Uterus (tissue), 4 donors: Measurements from ENCODE around the gene TRPV2. TPM values are rescaled to one million over a fixed set of nuclear protein-coding genes. Genes with fewer than 3 reads are reported as not detected.

Experiments
- DNase-seq, 2 donors: peaks; one replicate each; pipeline ENCODE4 v3.0.0-alpha.2; 2019 to 2020
- H3K27ac ChIP-seq, 2 donors: fragments of 200-600 bp; sonication (generic); 1 replicate in 1 of 2; 2 replicates in 1 of 2; pipeline ENCODE4 v1.5.1; 2016 to 2018
- H3K27me3 ChIP-seq, 2 donors: fragments of 200-600 bp; sonication (generic); one replicate each; pipeline ENCODE4 v1.5.1; 2018 to 2019; ENCODE audit warnings: control low read depth in 1 of 2
- H3K36me3 ChIP-seq, 2 donors: fragments of 200-600 bp; sonication (generic); one replicate each; pipeline ENCODE4 v1.5.1; 2019; ENCODE audit warnings: control low read depth in 1 of 2
- H3K4me1 ChIP-seq, 2 donors: fragments of 200-600 bp; sonication (generic); one replicate each; pipeline ENCODE4 v1.5.1; 2018 to 2019; ENCODE audit warnings: control low read depth in 1 of 2
- H3K4me3 ChIP-seq, 2 donors: fragments of 200-600 bp; sonication (generic); 1 replicate in 1 of 2; 2 replicates in 1 of 2; pipeline ENCODE4 v1.5.1; 2018 to 2019; ENCODE audit warnings: mild to moderate bottlenecking in 1 of 2
- H3K9me3 ChIP-seq, 2 donors: fragments of 200-600 bp; sonication (generic); one replicate each; pipeline ENCODE4 v1.5.1; 2019; ENCODE audit warnings: control low read depth in 1 of 2
- POLR2A ChIP-seq, 2 donors: fragments of 450-650 bp; IDR thresholded peaks; one replicate each; pipeline ENCODE4 v1.6.1; 2016; ENCODE audit warnings: antibody characterized with exemption in 2 of 2, mild to moderate bottlenecking in 1 of 2, moderate library complexity in 1 of 2
- intact Hi-C: fragments of 100-400 bp; cut with DNase I; formaldehyde crosslinking; loops from one replicate; pipeline ENCODE4 v1.15.1; 2023; ENCODE audit warnings: low total_unique reads
- total RNA-seq, 4 donors: library from RNA; depleted of rRNA in 3 of 4; stranded (reverse); fragments of >200 nt in 3 of 4; gene quantifications; one replicate each; pipeline versions ENCODE4 v1.1.0 to v1.2.4, GENCODE V29; 2014 to 2023
- TF ChIP-seq, protein P1 (sequence below), 4 experiments: fragments of 200-600 bp in 2 of 4; fragments of 450-650 bp in 2 of 4; sonication (generic) in 2 of 4; IDR thresholded peaks; one replicate each; pipeline ENCODE4 v1.5.1; 2016 to 2019; ENCODE audit warnings: antibody characterized with exemption in 4 of 4, mild to moderate bottlenecking in 2 of 4, moderate library complexity in 1 of 4
- donor health status: DM: yes; HTN: yes; CAD: no.

The TRPV2 gene
- total RNA-seq, 4 donors from 2014 or later = 6.2 to 26.2 (median 12.9) TPM

DNA sequence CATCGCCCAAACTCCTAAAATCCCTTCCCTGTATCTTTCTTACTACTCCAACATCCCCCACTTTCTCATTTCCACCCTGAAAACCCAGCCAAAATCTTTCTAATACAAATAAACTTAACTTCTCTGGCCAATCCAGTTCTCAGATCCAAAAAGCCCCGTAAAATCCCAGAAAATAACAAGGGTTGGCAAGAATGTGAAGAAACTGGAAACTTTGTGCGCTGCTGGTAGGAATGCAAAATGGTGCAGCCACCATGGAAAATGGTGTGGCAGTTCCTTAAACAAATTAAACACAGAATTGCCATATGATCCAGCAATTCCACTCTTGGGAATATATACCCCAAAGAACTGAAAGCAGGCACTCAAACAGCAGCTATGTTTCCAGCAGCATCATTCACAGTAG lies 52.5 kb downstream of the TRPV2 start:
- intact Hi-C loops = no loop called here
- Histone ChIP-seq H3K27me3 (no peaks in the 10 kb centered on the region), H3K4me3 (no peak overlapping the region), H3K36me3 (no peaks in the 10 kb centered on the region), H3K4me1 (no peaks in the 10 kb centered on the region), H3K27ac (no peak overlapping the region), H3K9me3 (no peaks in the 10 kb centered on the region)
- no peak for DNase-seq
- TF ChIP-seq, protein P1, sequence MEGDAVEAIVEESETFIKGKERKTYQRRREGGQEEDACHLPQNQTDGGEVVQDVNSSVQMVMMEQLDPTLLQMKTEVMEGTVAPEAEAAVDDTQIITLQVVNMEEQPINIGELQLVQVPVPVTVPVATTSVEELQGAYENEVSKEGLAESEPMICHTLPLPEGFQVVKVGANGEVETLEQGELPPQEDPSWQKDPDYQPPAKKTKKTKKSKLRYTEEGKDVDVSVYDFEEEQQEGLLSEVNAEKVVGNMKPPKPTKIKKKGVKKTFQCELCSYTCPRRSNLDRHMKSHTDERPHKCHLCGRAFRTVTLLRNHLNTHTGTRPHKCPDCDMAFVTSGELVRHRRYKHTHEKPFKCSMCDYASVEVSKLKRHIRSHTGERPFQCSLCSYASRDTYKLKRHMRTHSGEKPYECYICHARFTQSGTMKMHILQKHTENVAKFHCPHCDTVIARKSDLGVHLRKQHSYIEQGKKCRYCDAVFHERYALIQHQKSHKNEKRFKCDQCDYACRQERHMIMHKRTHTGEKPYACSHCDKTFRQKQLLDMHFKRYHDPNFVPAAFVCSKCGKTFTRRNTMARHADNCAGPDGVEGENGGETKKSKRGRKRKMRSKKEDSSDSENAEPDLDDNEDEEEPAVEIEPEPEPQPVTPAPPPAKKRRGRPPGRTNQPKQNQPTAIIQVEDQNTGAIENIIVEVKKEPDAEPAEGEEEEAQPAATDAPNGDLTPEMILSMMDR (IDR thresholded peaks at IDR 0.05) = no peak
- no peak for TF ChIP-seq POLR2A (IDR thresholded peaks at IDR 0.05)

DNA sequence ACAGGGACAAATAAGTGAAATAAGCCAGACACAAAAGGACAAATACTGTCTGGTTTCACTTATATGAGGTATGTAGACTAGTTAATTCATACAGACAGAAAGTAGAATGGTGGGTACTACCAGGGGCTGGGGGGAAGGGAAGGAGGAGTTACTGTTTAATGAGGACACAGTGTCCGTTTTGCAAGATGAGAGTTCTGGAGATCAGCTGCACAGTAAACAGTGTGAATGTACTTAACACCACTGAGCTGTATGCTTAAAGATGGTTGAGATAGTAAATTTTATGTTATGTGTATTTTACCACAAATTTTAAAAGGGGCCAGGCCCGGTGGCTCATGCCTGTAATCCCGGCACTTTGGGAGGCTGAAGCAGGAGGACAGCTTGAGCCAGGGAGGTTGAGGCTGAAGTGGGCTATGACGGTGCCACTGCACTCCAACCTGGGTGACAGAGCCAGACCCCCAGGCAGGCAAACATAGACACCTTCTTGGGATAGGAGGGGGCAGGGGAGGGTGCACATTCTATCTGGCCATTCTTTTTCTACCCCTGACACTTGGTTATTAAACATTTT lies 53.1 kb downstream of the TRPV2 start:
- Histone ChIP-seq H3K4me1 (no peaks in the 10 kb centered on the region), H3K4me3 (no peak overlapping the region), H3K27ac (no peak overlapping the region), H3K9me3 (no peaks in the 10 kb centered on the region), H3K36me3 (no peaks in the 10 kb centered on the region), H3K27me3 (no peaks in the 10 kb centered on the region)
- no peak for DNase-seq
- intact Hi-C loops = no loop called here
- TF ChIP-seq, protein P1 (IDR thresholded peaks at IDR 0.05) = no peak
- TF ChIP-seq POLR2A (IDR thresholded peaks at IDR 0.05) = no peak

DNA sequence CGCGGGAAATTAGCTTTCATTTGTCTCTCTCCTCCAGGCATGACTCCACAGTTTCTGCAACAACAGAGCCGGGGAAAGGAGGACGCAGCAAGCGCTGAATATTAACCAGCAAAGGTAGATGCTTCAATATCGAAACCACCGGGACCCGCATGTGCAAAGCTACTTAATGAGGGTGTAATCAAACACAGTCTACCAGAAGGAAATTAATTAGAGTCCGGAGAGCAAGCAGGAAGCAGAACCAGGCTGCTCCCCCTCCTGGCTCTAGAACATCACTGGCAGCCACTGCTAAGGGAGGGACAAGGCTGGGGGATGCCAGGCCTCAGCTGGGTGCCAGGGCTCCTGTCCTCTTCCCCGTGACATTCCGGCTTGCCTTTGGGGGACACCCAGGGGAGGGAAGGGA lies 54.9 kb downstream of the TRPV2 start:
- Histone ChIP-seq H3K9me3 (no peaks in the 10 kb centered on the region), H3K27ac (peak overlapping the region in 1 of 2 donors; percentile 11), H3K4me1 (no peaks in the 10 kb centered on the region), H3K27me3 (no peaks in the 10 kb centered on the region), H3K36me3 (no peaks in the 10 kb centered on the region), H3K4me3 (no peak overlapping the region)
- no peak for TF ChIP-seq POLR2A (IDR thresholded peaks at IDR 0.05)
- TF ChIP-seq, protein P1 (IDR thresholded peaks at IDR 0.05) = no peak
- DNase-seq = no peak
- intact Hi-C loops = no loop called here

DNA sequence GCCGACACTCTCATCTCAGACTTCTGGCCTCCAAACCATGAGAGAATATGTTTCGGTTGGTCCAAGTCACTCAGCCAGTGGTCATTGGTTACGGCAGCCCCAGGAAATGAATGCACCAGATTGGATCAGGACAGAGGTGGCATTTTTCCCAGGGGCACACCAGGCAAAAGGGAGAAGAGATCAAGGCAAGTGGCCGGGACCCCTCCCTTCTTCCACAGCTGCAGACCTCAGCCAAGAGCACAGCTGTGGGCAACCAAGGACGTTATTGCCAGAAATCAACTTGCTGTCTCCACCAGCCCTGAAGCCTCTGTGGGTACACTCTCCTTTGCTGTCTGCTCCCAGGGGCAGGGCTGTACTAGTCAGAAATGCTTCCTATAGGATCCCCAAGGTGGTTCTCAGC lies 55.9 kb downstream of the TRPV2 start:
- Histone ChIP-seq H3K9me3 (no peaks in the 10 kb centered on the region), H3K4me3 (no peak overlapping the region), H3K27ac (no peak overlapping the region), H3K4me1 (no peaks in the 10 kb centered on the region), H3K36me3 (no peaks in the 10 kb centered on the region), H3K27me3 (no peaks in the 10 kb centered on the region)
- DNase-seq = no peak
- TF ChIP-seq, protein P1 (IDR thresholded peaks at IDR 0.05) = no peak
- no peak for TF ChIP-seq POLR2A (IDR thresholded peaks at IDR 0.05)
- intact Hi-C loops = no loop called here

DNA sequence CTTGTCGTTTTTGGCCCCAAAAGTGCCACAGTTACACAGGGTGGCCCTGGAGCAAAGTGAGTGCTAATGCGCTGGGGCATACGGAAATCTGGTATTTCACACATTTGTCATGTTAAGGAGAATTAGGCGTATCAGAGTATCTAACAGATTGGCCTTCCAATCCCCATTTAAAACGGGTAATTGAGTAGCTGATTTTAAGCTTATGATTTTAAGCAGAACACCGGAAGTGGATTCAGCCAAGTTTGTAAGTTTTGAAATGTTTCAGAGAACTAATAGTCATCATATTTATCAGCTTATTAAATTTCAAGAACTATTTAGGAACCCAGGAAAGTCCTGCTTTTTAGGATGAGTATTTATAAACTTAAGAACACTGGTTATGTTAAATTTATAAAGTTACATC lies 57.2 kb downstream of the TRPV2 start:
- no peak for DNase-seq
- no peaks in the 10 kb centered on the region for H3K27me3 ChIP-seq
- no peak overlapping the region for H3K27ac ChIP-seq
- no peak overlapping the region for H3K4me3 ChIP-seq
- intact Hi-C loops = no loop called here
- TF ChIP-seq POLR2A (IDR thresholded peaks at IDR 0.05) = no peak
- TF ChIP-seq, protein P1 (IDR thresholded peaks at IDR 0.05) = no peak
- H3K9me3 ChIP-seq = no peaks in the 10 kb centered on the region
- H3K36me3 ChIP-seq = no peaks in the 10 kb centered on the region
- peaks cover under 1 to 2% of the 10 kb centered on the region in 2 donors for H3K4me1 ChIP-seq
